ENCODE results near the gene TFIP11.

DNA sequence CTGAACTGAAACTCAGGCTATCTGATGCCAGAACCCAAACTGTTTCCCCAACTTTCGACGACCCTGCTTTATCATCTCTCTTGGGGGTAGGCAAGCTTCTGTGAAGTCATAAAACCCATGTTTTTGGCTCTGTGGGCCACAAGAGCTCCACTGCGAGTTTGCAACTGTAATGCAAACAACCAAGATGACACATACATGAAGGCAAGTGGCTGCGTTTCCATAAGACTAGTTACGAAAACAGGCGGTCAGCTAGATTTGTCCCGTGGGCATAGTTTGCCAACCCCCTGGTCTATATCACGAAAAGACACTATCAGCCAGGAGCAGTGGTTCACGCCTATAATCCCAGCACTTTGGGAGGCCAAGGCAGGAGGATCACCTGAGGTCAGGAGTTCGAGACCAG, 40.2 kb upstream of the TFIP11 start:
- TF ChIP-seq HSF4 (CRISPR knock-in tag; IDR thresholded peaks at IDR 0.05; ENCODE audit: borderline replicate concordance) (no peak), RB1 (IDR thresholded peaks at IDR 0.05; ENCODE audit: low read depth) (no peak), NR2C2 (CRISPR knock-in tag; IDR thresholded peaks at IDR 0.05) (no peak), NR2C2 (tag; IDR thresholded peaks at IDR 0.05) (no peak), EZH2 (IDR thresholded peaks at IDR 0.05; ENCODE audit: borderline replicate concordance, low read depth, low read length) (no peak), RAD51 (IDR thresholded peaks at IDR 0.05; ENCODE audit: borderline replicate concordance, low read depth) (no peak), NBN (IDR thresholded peaks at IDR 0.05; ENCODE audit: low read depth) (no peak), CREBBP (IDR thresholded peaks at IDR 0.05; ENCODE audit: low read depth, low read length) (no peak), ZNF124 (CRISPR knock-in tag; IDR thresholded peaks at IDR 0.05) (no peak), DIDO1 (tag; IDR thresholded peaks at IDR 0.05; ENCODE audit: low read depth) (no peak), ZFP30 (CRISPR knock-in tag; IDR thresholded peaks at IDR 0.05; ENCODE audit: borderline replicate concordance) (no peak), ETV6 (IDR thresholded peaks at IDR 0.05; ENCODE audit: borderline replicate concordance in 1 of 2, low read depth in 2 of 2, low read length in 1 of 2) (no peak), ETV6 (CRISPR knock-in tag; IDR thresholded peaks at IDR 0.05; ENCODE audit: borderline replicate concordance) (no peak), TEAD2 (tag; IDR thresholded peaks at IDR 0.05) (no peak)
- TF ChIP-seq, protein P1, sequence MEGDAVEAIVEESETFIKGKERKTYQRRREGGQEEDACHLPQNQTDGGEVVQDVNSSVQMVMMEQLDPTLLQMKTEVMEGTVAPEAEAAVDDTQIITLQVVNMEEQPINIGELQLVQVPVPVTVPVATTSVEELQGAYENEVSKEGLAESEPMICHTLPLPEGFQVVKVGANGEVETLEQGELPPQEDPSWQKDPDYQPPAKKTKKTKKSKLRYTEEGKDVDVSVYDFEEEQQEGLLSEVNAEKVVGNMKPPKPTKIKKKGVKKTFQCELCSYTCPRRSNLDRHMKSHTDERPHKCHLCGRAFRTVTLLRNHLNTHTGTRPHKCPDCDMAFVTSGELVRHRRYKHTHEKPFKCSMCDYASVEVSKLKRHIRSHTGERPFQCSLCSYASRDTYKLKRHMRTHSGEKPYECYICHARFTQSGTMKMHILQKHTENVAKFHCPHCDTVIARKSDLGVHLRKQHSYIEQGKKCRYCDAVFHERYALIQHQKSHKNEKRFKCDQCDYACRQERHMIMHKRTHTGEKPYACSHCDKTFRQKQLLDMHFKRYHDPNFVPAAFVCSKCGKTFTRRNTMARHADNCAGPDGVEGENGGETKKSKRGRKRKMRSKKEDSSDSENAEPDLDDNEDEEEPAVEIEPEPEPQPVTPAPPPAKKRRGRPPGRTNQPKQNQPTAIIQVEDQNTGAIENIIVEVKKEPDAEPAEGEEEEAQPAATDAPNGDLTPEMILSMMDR (IDR thresholded peaks at IDR 0.05 in 2 of 3, conservative IDR thresholded peaks at IDR 0.05 in 1 of 3; ENCODE audit: insufficient read depth in 2 of 3, low read depth in 1 of 3, low read length in 3 of 3): no peak
- TF ChIP-seq, protein P2, sequence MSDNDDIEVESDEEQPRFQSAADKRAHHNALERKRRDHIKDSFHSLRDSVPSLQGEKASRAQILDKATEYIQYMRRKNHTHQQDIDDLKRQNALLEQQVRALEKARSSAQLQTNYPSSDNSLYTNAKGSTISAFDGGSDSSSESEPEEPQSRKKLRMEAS (CRISPR knock-in tag; IDR thresholded peaks at IDR 0.05): no peak
